Body of pancreas (tissue), 4 donors: Measurements from ENCODE around the gene ST3GAL3.

ENCODE experiments used
- POLR2A ChIP-seq, 3 donors: fragments of 450-650 bp; IDR thresholded peaks; one replicate each; pipeline ENCODE4 v1.6.1; 2016; ENCODE audit warnings: antibody characterized with exemption in 3 of 3, mild to moderate bottlenecking in 2 of 3
- TF ChIP-seq, protein P1 (sequence below), 7 experiments: fragments of 450-650 bp in 4 of 7; fragments of 200-600 bp in 3 of 7; sonication (generic) in 3 of 7; IDR thresholded peaks; one replicate each; pipeline ENCODE4 v1.5.1; 2016 to 2019; ENCODE audit warnings: antibody characterized with exemption in 7 of 7

DNA sequence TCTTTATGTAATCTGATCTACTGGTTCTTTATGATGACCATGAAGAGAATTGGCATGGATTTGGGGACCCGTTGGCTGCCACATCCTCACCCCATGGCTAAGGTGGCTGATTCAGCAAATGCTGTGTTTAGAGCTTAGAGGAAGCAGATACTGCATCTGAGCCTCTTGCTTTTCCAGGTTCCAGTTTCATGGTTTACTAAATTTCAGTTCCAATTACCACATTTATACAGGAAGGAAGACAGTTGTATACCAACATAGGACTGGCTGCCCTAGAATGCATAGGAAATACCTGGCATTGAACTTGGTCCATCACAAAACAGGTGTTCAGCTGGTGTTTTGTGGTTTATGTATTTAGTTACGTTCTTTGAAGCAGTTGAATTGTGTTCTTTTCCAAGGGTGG is 107.1 kb downstream of the ST3GAL3 start:
- no peak for TF ChIP-seq POLR2A (IDR thresholded peaks at IDR 0.05)
- TF ChIP-seq, protein P1, sequence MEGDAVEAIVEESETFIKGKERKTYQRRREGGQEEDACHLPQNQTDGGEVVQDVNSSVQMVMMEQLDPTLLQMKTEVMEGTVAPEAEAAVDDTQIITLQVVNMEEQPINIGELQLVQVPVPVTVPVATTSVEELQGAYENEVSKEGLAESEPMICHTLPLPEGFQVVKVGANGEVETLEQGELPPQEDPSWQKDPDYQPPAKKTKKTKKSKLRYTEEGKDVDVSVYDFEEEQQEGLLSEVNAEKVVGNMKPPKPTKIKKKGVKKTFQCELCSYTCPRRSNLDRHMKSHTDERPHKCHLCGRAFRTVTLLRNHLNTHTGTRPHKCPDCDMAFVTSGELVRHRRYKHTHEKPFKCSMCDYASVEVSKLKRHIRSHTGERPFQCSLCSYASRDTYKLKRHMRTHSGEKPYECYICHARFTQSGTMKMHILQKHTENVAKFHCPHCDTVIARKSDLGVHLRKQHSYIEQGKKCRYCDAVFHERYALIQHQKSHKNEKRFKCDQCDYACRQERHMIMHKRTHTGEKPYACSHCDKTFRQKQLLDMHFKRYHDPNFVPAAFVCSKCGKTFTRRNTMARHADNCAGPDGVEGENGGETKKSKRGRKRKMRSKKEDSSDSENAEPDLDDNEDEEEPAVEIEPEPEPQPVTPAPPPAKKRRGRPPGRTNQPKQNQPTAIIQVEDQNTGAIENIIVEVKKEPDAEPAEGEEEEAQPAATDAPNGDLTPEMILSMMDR (IDR thresholded peaks at IDR 0.05), result no peak
